ENCODE results near the gene CHIC2.
"Not testable (repeated sequence)": the region's sequence is repeated elsewhere in the genome, so short reads cannot be mapped to it uniquely, and the experiment has no call there.

CHIC2 gene

GRCh38 chr4:54064317-54065111 lies at the start of gene CHIC2:
Gene CHIC2 (minus strand): TSS chr4:54064605. CDS start chr4:54064300, 305 bp downstream.
- FAIRE-seq = no peak

- not testable (repeated sequence) for FAIRE-seq
These were observed 48.8 kb upstream of the CHIC2 start for GRCh38 chr4:54113206-54113605.

GRCh38 chr4:54110019-54110416 lies 45.6 kb upstream of the CHIC2 start:
- no peak for FAIRE-seq

GRCh38 chr4:54109241-54110018 lies 45.0 kb upstream of the CHIC2 start:
- FAIRE-seq = no peak

- no peak for FAIRE-seq
These were observed 43.7 kb upstream of the CHIC2 start for GRCh38 chr4:54107951-54108748.

GRCh38 chr4:54104907-54105306 lies 40.5 kb upstream of the CHIC2 start:
- no peak for FAIRE-seq

- no peak for FAIRE-seq
These were observed 38.8 kb upstream of the CHIC2 start for GRCh38 chr4:54103190-54103574.

GRCh38 chr4:54102531-54103106 lies 38.2 kb upstream of the CHIC2 start:
- no peak for FAIRE-seq

GRCh38 chr4:54101190-54102041 lies 37.0 kb upstream of the CHIC2 start:
- no peak for FAIRE-seq

GRCh38 chr4:54100595-54101189 lies 36.3 kb upstream of the CHIC2 start:
- FAIRE-seq = no peak

- FAIRE-seq = no peak
These were observed 35.6 kb upstream of the CHIC2 start, which contains the start of gene GSX2 for GRCh38 chr4:54099748-54100574. Gene GSX2 (plus strand): TSS chr4:54100163. CDS start chr4:54100345, 182 bp downstream.

- FAIRE-seq = no peak
These were observed 34.9 kb upstream of the CHIC2 start for GRCh38 chr4:54099287-54099747.

GRCh38 chr4:54098375-54098774 lies 34.0 kb upstream of the CHIC2 start:
- FAIRE-seq = no peak

- FAIRE-seq = no peak
These were observed 32.7 kb upstream of the CHIC2 start for GRCh38 chr4:54097152-54097551.

GRCh38 chr4:54096295-54096962 lies 32.0 kb upstream of the CHIC2 start:
- no peak for FAIRE-seq

GRCh38 chr4:54095110-54095825 lies 30.9 kb upstream of the CHIC2 start:
- no peak for FAIRE-seq

- no peak for FAIRE-seq
These were observed 30.0 kb upstream of the CHIC2 start for GRCh38 chr4:54094451-54094850.

GRCh38 chr4:54093324-54094240 lies 29.2 kb upstream of the CHIC2 start:
- no peak for FAIRE-seq
